ENCODE data around the gene METTL25.

DNA sequence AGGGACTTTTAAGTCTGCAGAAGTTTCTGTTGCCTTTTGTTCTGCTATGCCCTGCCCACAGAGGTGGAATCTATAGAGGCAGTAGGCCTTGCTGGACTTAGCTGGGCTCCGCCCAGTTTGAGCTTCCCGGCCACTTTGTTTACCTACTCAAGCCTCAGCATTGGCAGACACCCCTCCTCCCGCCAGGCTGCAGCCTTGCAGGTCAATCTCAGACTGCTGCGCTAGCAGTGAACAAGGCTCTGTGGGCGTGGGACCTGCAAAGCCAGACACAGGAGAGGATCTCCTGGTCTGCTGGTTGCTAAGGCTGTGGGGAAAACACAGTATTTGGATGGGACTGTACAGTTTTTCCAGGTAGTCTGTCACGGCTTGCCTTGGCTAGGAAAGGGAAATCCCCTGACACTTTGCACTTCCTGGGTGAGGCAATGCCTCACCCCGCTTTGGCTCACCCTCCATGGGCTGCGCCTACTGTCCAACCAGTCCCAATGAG is 43.9 kb upstream of the METTL25 start:
- TF ChIP-seq, protein P1, sequence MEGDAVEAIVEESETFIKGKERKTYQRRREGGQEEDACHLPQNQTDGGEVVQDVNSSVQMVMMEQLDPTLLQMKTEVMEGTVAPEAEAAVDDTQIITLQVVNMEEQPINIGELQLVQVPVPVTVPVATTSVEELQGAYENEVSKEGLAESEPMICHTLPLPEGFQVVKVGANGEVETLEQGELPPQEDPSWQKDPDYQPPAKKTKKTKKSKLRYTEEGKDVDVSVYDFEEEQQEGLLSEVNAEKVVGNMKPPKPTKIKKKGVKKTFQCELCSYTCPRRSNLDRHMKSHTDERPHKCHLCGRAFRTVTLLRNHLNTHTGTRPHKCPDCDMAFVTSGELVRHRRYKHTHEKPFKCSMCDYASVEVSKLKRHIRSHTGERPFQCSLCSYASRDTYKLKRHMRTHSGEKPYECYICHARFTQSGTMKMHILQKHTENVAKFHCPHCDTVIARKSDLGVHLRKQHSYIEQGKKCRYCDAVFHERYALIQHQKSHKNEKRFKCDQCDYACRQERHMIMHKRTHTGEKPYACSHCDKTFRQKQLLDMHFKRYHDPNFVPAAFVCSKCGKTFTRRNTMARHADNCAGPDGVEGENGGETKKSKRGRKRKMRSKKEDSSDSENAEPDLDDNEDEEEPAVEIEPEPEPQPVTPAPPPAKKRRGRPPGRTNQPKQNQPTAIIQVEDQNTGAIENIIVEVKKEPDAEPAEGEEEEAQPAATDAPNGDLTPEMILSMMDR (IDR thresholded peaks at IDR 0.05; ENCODE audit: low read length), result no peak
- TF ChIP-seq EZH2 (optimal IDR thresholded peaks at IDR 0.05; ENCODE audit: low read depth, low read length) (no peak), EZH2phosphoT487 (IDR thresholded peaks at IDR 0.05; ENCODE audit: low read length) (no peak)
